Activated CD8-positive, alpha-beta memory T cell treated with anti-CD3 and anti-CD28 coated beads for 36 hours (primary cell): Measurements from ENCODE around the gene RAB40B. TPM values are rescaled to one million over a fixed set of nuclear protein-coding genes. Genes with fewer than 3 reads are reported as not detected.

Experiments used
- CTCF ChIA-PET: fragments of 350-600 bp; sonication (Branson Sonifier 250); formaldehyde crosslinking; loops from one replicate; lab custom pipeline; 2021; ENCODE audit warnings: antibody characterized with exemption; lab: Charles Lee
- POLR2A ChIA-PET: fragments of 350-600 bp; sonication (Branson Sonifier 250); formaldehyde crosslinking; loops from one replicate; lab custom pipeline; 2021; ENCODE audit warnings: antibody characterized with exemption; lab: Charles Lee
- total RNA-seq, 2 experiments: library from RNA; stranded (reverse); gene quantifications; one replicate each; pipeline ENCODE4 v1.2.3, GENCODE V29; 2021

The RAB40B gene
- total RNA-seq, 2 experiments from 2014 or later: 1.7 to 2.4 TPM

- ChIA-PET POLR2A (no interaction called here), CTCF (no interaction called here)
Observed at GRCh38 chr17:82608816-82609215, 89.7 kb downstream of the RAB40B start.

- POLR2A ChIA-PET: no interaction called here
- CTCF ChIA-PET: no interaction called here
Observed at GRCh38 chr17:82605939-82606600, 92.4 kb downstream of the RAB40B start.

Other genes starting within 250 kb of the RAB40B start
- gene CYBC1, start 247.9 kb downstream of the RAB40B start, total RNA-seq: 100 to 1,000 TPM; 197 to 201 TPM
- 10 to 100 TPM; 71.5 to 78.9 TPM for gene NARF, start 240.0 kb downstream of the RAB40B start, total RNA-seq
- 10 to 100 TPM; 73.1 to 74.9 TPM for gene FOXK2, start 179.0 kb downstream of the RAB40B start, total RNA-seq
- 10 to 100 TPM; 57.0 to 57.9 TPM for gene WDR45B, start 50.3 kb downstream of the RAB40B start, total RNA-seq
- 10 to 100 TPM; 39.1 to 41.4 TPM for gene FN3KRP, start 18.0 kb upstream of the RAB40B start, total RNA-seq
- gene FN3K, start 36.9 kb upstream of the RAB40B start, total RNA-seq: 1 to 10 TPM; 1.0 to 1.8 TPM
- 10 to 100 TPM; 82.7 to 84.2 TPM for gene TBCD, start 53.4 kb upstream of the RAB40B start, total RNA-seq
- not detected for gene ZNF750, start 141.3 kb upstream of the RAB40B start, total RNA-seq